ENCODE results near the gene ADGB. TPM values are rescaled to one million over a fixed set of nuclear protein-coding genes. Genes with fewer than 3 reads are reported as not detected.

ADGB gene
- total RNA-seq, 4 donors from 2014 or later = 0.40 TPM; not detected in 3

- no peaks in the 10 kb centered on the region for H3K4me1 ChIP-seq
- no peaks in the 10 kb centered on the region for H3K36me3 ChIP-seq
- DNase-seq = no peak
- no peak overlapping the region for H3K4me3 ChIP-seq (replicated peaks in 1 of 3)
- H3K9me3 ChIP-seq = no peaks in the 10 kb centered on the region
- TF ChIP-seq CTCF (IDR thresholded peaks at IDR 0.05) = no peak
- TF ChIP-seq POLR2A (IDR thresholded peaks at IDR 0.05) = no peak
- H3K27me3 ChIP-seq = no peaks in the 10 kb centered on the region
- intact Hi-C loops (cut with DNase I) = no loop called here
- no peak overlapping the region for H3K27ac ChIP-seq
- 92 to 94% methylated on average over 3 of the region's 3 CpGs for WGBS, 2 donors
These were observed 15.2 kb downstream of the ADGB start for GRCh38 chr6:146613947-146614346.

- Histone ChIP-seq H3K36me3 (no peaks in the 10 kb centered on the region), H3K9me3 (no peaks in the 10 kb centered on the region), H3K4me3 (replicated peaks in 1 of 3) (no peak overlapping the region), H3K27ac (no peak overlapping the region), H3K4me1 (no peaks in the 10 kb centered on the region), H3K27me3 (no peaks in the 10 kb centered on the region)
- DNase-seq = no peak
- TF ChIP-seq CTCF (IDR thresholded peaks at IDR 0.05) (no peak), POLR2A (IDR thresholded peaks at IDR 0.05) (no peak)
- intact Hi-C loops (cut with DNase I) = no loop called here
- 86 to 97% methylated on average over 2 of the region's 2 CpGs for WGBS, 2 donors
These were observed 21.9 kb downstream of the ADGB start for GRCh38 chr6:146620655-146621054.

DNA sequence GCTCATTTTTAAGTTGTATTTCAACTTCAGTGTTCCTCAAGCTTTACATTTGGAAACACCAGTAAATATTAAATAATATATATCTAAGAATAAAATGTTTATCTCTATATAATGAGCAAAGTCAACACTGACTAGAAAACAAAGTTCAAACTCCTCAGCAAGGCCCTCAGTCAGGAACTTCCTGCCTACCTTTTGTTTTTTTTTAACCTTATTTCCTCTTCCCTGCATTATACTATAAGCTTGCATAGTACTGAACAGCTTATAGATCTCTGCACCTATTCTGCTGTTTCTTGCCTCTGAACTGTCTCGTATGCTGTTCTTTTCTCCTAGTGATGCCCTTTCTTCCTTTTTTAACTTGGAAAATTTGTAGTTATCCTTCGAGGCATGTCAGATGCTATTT lies 29.6 kb downstream of the ADGB start:
- H3K27ac ChIP-seq = no peak overlapping the region
- H3K36me3 ChIP-seq = no peaks in the 10 kb centered on the region
- no peaks in the 10 kb centered on the region for H3K4me1 ChIP-seq
- intact Hi-C loops (cut with DNase I) = no loop called here
- no peak for DNase-seq
- no peak overlapping the region for H3K4me3 ChIP-seq (replicated peaks in 1 of 3)
- H3K27me3 ChIP-seq = no peaks in the 10 kb centered on the region
- no peaks in the 10 kb centered on the region for H3K9me3 ChIP-seq
- WGBS, 2 donors = 81% methylated on average over 2 of the region's 2 CpGs
- no peak for TF ChIP-seq POLR2A (IDR thresholded peaks at IDR 0.05)
- TF ChIP-seq CTCF (IDR thresholded peaks at IDR 0.05) = no peak

DNA sequence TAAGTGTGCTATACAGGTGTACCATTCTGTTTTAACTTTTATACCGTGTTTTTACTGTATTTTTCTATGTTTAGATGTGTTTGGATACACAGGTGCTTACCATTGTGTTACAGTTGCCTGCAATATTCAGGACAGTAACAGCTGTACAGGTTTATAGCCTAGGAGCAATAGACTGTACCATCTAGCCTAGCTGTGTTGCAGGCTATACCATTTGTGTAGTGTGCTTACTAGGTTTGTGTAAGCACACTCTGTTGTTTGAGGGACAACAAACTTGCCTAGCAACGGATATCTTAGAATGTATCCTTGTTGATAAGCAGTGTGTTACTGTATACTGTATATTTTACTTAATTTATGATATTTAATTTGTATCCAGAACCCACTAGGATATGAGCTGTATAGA lies 35.2 kb downstream of the ADGB start:
- Histone ChIP-seq H3K4me1 (no peaks in the 10 kb centered on the region), H3K27me3 (no peaks in the 10 kb centered on the region), H3K9me3 (no peaks in the 10 kb centered on the region), H3K4me3 (replicated peaks in 1 of 3) (no peak overlapping the region), H3K27ac (no peak overlapping the region), H3K36me3 (no peaks in the 10 kb centered on the region)
- WGBS, 2 donors = 78 to 80% methylated on average over 2 of the region's 2 CpGs
- intact Hi-C loops (cut with DNase I) = no loop called here
- no peak for TF ChIP-seq POLR2A (IDR thresholded peaks at IDR 0.05)
- TF ChIP-seq CTCF (IDR thresholded peaks at IDR 0.05) = no peak
- DNase-seq = no peak

- Histone ChIP-seq H3K4me1 (no peaks in the 10 kb centered on the region), H3K27me3 (no peaks in the 10 kb centered on the region), H3K9me3 (no peaks in the 10 kb centered on the region), H3K4me3 (replicated peaks in 1 of 3) (no peak overlapping the region), H3K36me3 (no peaks in the 10 kb centered on the region), H3K27ac (no peak overlapping the region)
- no peak for DNase-seq
- TF ChIP-seq CTCF (IDR thresholded peaks at IDR 0.05) (no peak), POLR2A (IDR thresholded peaks at IDR 0.05) (no peak)
- intact Hi-C loops (cut with DNase I) = no loop called here
These were observed 36.4 kb downstream of the ADGB start for GRCh38 chr6:146635165-146635564.

Measured in thyroid gland (tissue), 4 donors.